Keratinocyte (primary cell): Measurements from ENCODE around the gene INPP5B. TPM values are rescaled to one million over a fixed set of nuclear protein-coding genes. Genes with fewer than 3 reads are reported as not detected.

Experiments
- DNase-seq: peaks from one replicate; pipeline ENCODE4 v3.0.0-alpha.2; 2011; ENCODE audit warnings: low read depth, missing footprints, low spot score
- FAIRE-seq: peaks from 2 replicates; lab custom pipeline; 2011; peaks lifted over from hg19 to GRCh38; lab: Jason Lieb, UNC
- H2AFZ ChIP-seq: 2 replicates; pipeline ENCODE4 v1.6.0; 2012; ENCODE audit warnings: low read length, control low read depth, inconsistent platforms; ENCODE audit not compliant: control insufficient read depth
- H3K27ac ChIP-seq: 2 replicates; pipeline ENCODE4 v1.5.1; 2011; ENCODE audit warnings: low read length; ENCODE audit not compliant: control insufficient read depth, insufficient read depth
- H3K27me3 ChIP-seq: 3 replicates; pipeline ENCODE4 v1.6.0; 2011; ENCODE audit warnings: low read length; ENCODE audit not compliant: control insufficient read depth, insufficient read depth; ENCODE audit errors: extremely low read depth
- H3K36me3 ChIP-seq, 2 experiments: 2 replicates in 1 of 2; 3 replicates in 1 of 2; pipeline ENCODE4 v1.5.1; 2011; ENCODE audit warnings: low read length in 2 of 2, mild to moderate bottlenecking in 1 of 2; ENCODE audit not compliant: control insufficient read depth in 2 of 2, insufficient read depth in 2 of 2; ENCODE audit errors: extremely low read depth in 1 of 2
- H3K4me1 ChIP-seq: 3 replicates; pipeline ENCODE4 v1.5.1; 2011; ENCODE audit warnings: low read length; ENCODE audit not compliant: control insufficient read depth, insufficient read depth; ENCODE audit errors: extremely low read depth
- H3K4me2 ChIP-seq: 3 replicates; pipeline ENCODE4 v1.6.0; 2011; ENCODE audit warnings: low read depth, low read length; ENCODE audit not compliant: control insufficient read depth, insufficient read depth; ENCODE audit errors: extremely low read depth
- H3K4me3 ChIP-seq, 3 experiments: fragments of 200-600 bp in 1 of 3; sonication (generic) in 1 of 3; 2 replicates in 2 of 3; 3 replicates in 1 of 3; pipeline ENCODE4 v1.5.1; 2011 to 2016; ENCODE audit warnings: low read length in 3 of 3, mild to moderate bottlenecking in 3 of 3, control low read depth in 2 of 3, inconsistent platforms in 1 of 3, low read depth in 1 of 3, mixed read lengths in 1 of 3, mixed run types in 1 of 3, moderate library complexity in 1 of 3; ENCODE audit not compliant: control insufficient read depth in 2 of 3, insufficient read depth in 2 of 3; ENCODE audit errors: extremely low read depth in 1 of 3
- H3K79me2 ChIP-seq: 2 replicates; pipeline ENCODE4 v1.6.0; 2012; ENCODE audit warnings: low read length; ENCODE audit not compliant: control insufficient read depth, insufficient read depth
- H3K9ac ChIP-seq: 3 replicates; pipeline ENCODE4 v1.6.0; 2011; ENCODE audit warnings: low read length; ENCODE audit not compliant: control insufficient read depth, insufficient read depth; ENCODE audit errors: extremely low read depth
- H3K9me1 ChIP-seq: 3 replicates; pipeline ENCODE4 v1.6.0; 2011; ENCODE audit warnings: low read length; ENCODE audit not compliant: control insufficient read depth, insufficient read depth; ENCODE audit errors: extremely low read depth
- H3K9me3 ChIP-seq: 2 replicates; pipeline ENCODE4 v1.5.1; 2012; ENCODE audit warnings: low read depth, low read length; ENCODE audit not compliant: control insufficient read depth
- H4K20me1 ChIP-seq: 3 replicates; pipeline ENCODE4 v1.6.0; 2011; ENCODE audit warnings: low read length; ENCODE audit not compliant: control insufficient read depth, insufficient read depth; ENCODE audit errors: extremely low read depth
- EZH2 ChIP-seq: IDR thresholded peaks from one replicate; pipeline ENCODE4 v1.6.1; 2012; ENCODE audit warnings: inconsistent platforms, mild to moderate bottlenecking, low read length, moderate library complexity
- dilution Hi-C: fragments of 300-500 bp; cut with MboI; formaldehyde crosslinking; loops from one replicate; pipeline ENCODE4 v1.7.0; 2020; ENCODE audit warnings: low sequenced_read_pairs; ENCODE audit not compliant: extremely low pct_ligation_motif_present
- polyA plus RNA-seq, 5 experiments: library from polyadenylated mRNA; depleted of rRNA in 3 of 5; stranded (reverse) in 3 of 5; stranded (forward) in 1 of 5; unstranded in 1 of 5; fragments of >200 nt; gene quantifications; 1 replicate in 1 of 5; 2 replicates in 3 of 5; 3 replicates in 1 of 5; pipeline versions ENCODE4 v1.2.1 to v1.2.3, GENCODE V29; 2011 to 2012; ENCODE audit warnings: missing spikeins in 2 of 5, low read depth in 1 of 5, low replicate concordance in 1 of 5
- TF ChIP-seq, protein P1 (sequence below), 3 experiments: IDR thresholded peaks in 1 of 3; conservative IDR thresholded peaks in 1 of 3; optimal IDR thresholded peaks in 1 of 3; 2 replicates in 2 of 3; 3 replicates in 1 of 3; pipeline versions ENCODE3 to v1.5.1; 2011; ENCODE audit warnings: low read length in 3 of 3, mild to moderate bottlenecking in 3 of 3, moderate library complexity in 2 of 3, control low read depth in 1 of 3, inconsistent platforms in 1 of 3; ENCODE audit not compliant: insufficient read depth in 2 of 3; ENCODE audit errors: extremely low read depth in 1 of 3

INPP5B gene
- polyA plus RNA-seq, 1 donor (not counting 4 experiments of a cell fraction or from before 2014, with no cell fraction given): 6.4 TPM

DNA sequence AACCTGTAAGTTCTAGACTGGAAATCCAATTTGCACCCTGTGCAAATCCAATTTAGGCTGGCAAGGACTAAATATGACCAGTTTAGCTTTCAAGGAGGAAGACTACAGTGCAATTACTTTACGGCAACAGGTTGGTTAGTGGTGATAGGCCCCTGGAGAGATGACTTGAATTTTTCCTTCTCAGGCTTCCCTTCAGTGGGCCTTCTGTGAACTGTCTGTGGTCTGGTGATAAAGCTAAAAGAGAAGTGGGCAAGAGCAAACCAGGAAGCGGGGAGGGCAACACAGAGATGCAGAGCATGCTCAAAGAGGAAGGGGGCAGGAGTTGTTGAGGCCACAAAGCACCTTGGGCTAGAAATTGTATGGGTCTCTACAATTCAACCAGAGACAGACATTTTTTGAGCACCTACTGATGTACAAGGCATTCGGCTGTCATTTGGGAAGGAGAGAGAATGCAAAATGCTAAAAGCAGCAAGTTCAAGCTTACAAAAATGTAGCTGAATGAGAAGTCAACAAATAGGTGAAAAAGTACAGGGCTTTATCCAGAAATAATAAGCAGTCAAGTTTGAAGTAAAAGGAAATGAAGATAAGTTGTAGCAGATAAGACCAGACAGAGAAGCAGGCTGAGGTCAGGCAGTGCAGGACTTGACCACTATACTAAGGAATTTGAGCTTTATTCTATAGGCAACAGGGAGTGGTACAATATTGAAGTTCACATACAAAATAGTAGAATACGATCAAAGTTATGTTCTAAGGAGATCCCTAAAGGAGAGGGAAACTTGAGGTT is 23.9 kb downstream of the INPP5B start:
- TF ChIP-seq EZH2: no peak
- TF ChIP-seq, protein P1, sequence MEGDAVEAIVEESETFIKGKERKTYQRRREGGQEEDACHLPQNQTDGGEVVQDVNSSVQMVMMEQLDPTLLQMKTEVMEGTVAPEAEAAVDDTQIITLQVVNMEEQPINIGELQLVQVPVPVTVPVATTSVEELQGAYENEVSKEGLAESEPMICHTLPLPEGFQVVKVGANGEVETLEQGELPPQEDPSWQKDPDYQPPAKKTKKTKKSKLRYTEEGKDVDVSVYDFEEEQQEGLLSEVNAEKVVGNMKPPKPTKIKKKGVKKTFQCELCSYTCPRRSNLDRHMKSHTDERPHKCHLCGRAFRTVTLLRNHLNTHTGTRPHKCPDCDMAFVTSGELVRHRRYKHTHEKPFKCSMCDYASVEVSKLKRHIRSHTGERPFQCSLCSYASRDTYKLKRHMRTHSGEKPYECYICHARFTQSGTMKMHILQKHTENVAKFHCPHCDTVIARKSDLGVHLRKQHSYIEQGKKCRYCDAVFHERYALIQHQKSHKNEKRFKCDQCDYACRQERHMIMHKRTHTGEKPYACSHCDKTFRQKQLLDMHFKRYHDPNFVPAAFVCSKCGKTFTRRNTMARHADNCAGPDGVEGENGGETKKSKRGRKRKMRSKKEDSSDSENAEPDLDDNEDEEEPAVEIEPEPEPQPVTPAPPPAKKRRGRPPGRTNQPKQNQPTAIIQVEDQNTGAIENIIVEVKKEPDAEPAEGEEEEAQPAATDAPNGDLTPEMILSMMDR (optimal IDR thresholded peaks at IDR 0.05 in 1 of 3, IDR thresholded peaks at IDR 0.05 in 1 of 3, conservative IDR thresholded peaks at IDR 0.05 in 1 of 3; ENCODE audit: extremely low read depth in 1 of 3, insufficient read depth in 2 of 3, low read length in 3 of 3): no peak
- Histone ChIP-seq H3K9me3 (no peaks in the 10 kb centered on the region), H3K36me3 (no peaks in the 10 kb centered on the region), H3K4me3 (no peak overlapping the region), H3K4me2 (no peak overlapping the region), H3K79me2 (peaks cover 2% of the 10 kb centered on the region), H3K4me1 (no peaks in the 10 kb centered on the region), H2AFZ (no peak overlapping the region), H3K9me1 (no peaks in the 10 kb centered on the region), H3K9ac (no peak overlapping the region), H3K27me3 (no peaks in the 10 kb centered on the region), H4K20me1 (no peaks in the 10 kb centered on the region), H3K27ac (no peak overlapping the region)
- DNase-seq (no peak), FAIRE-seq (no peak)
- dilution Hi-C loops: no loop called here

DNA sequence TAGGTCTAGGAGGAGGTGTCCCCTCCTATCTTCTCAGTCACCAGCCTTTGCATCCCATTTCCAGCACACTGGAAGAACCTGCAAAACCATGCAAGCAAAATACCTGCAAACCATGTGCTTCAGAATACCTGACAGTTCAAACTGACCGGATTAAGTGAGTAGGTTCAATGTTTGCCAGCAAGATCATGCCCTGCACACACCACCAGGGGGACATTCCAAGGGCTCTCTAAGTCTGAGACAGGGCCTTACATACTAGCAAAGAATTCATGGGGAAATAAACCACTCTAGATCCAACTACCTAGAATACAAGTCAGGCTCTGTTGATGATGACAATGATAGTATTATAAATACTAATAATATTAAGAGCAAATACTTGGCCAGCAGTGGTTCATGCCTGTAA is 27.6 kb downstream of the INPP5B start:
- Histone ChIP-seq H3K4me3 (no peak overlapping the region), H3K9ac (no peak overlapping the region), H3K4me2 (no peak overlapping the region), H3K4me1 (no peaks in the 10 kb centered on the region), H2AFZ (no peak overlapping the region), H3K36me3 (no peaks in the 10 kb centered on the region), H3K27me3 (no peaks in the 10 kb centered on the region), H3K9me3 (no peaks in the 10 kb centered on the region), H3K79me2 (no peaks in the 10 kb centered on the region), H4K20me1 (no peaks in the 10 kb centered on the region), H3K9me1 (no peaks in the 10 kb centered on the region), H3K27ac (no peak overlapping the region)
- FAIRE-seq (no peak), DNase-seq (no peak)
- TF ChIP-seq, protein P1 (optimal IDR thresholded peaks at IDR 0.05 in 1 of 3, IDR thresholded peaks at IDR 0.05 in 1 of 3, conservative IDR thresholded peaks at IDR 0.05 in 1 of 3; ENCODE audit: extremely low read depth in 1 of 3, insufficient read depth in 2 of 3, low read length in 3 of 3): peak; percentile 35 to 64 (median 57)
- no peak for TF ChIP-seq EZH2
- dilution Hi-C loops: no loop called here
